OCI-M2 (cell line): ENCODE data around the gene AADACL4.
A peak's percentile ranks its signal among the peaks of the same experiment; 100 is the strongest.

Source experiments
- DNase-seq: peaks from one replicate; lab custom pipeline; 2025; ENCODE audit not compliant: unreplicated experiment; lab: John Stamatoyannopoulos, UW

The AADACL4 gene

DNA sequence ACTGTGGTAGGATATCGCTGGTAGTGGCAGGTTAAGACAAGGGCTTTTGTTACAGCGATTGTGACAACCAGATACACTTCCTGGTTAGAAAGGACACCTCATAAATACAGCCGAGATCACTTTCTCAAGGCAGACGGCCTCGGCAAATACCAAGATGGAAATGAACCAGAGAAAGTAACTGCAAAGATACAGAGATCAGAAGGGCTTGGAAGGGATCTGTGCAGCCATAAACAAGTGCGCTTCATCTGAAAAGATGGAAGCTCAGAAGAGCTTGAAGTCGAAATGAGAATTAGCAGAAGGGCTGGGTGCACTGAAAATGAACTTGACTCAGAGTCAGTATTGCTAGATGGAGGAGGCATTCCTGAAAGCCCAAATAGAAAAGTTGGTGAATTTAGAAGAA is 32.9 kb upstream of the AADACL4 start:
- no peak for DNase-seq

DNA sequence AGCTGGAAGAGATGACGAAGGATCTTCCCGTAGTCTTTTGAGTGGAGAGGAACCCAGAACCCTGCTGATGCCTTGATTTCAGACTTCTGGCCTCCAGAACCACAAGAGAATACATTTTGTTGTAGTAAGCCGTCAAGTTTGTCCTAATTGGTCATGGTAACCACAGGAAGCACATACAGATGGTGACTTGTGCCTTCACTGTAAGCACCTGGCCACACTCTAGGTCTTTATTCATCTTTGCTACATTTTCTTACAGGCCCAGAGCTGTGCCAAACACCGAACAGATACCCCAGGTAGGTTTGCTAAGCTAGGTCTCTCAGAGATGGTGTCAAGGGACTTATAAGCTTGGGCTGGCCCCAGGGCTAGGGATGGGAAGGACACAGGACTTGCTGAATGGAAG is 30.7 kb upstream of the AADACL4 start:
- no peak for DNase-seq

DNA sequence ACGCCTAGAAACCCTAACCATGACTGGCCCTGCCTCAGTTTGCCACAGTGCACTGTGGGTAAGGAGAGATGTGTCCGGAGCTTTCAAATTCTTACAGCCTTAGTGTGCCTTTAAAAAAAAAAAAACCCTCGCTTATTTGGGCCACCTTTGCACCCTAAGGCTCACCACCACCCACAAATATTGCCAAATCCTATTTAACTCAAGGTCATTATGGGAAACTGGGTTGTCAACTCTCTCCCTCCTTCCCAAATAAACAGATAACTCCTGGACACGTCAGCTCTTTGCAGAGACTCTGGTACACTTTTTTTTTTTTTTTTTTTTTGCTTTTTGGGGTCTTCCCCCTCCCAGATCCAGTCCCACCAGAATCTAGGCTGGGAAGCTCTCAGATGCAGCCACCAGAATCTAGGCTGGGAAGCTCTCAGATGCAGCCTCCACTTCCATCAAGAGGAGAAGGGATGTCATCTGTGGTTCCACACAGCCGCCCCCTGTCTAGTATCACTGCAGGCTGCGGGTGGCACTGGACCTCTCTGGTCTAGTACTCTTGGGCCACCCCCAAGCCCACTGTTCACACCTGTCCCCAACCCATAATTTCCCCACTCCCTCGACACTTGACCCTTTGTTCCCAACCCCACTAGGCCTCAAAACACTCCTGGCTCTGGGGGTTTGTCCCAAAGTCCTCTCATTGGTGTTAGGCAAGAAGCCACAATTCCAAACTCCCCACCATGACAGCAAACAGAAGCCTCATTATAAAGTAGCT is 29.3 kb upstream of the AADACL4 start:
- DNase-seq = no peak

DNA sequence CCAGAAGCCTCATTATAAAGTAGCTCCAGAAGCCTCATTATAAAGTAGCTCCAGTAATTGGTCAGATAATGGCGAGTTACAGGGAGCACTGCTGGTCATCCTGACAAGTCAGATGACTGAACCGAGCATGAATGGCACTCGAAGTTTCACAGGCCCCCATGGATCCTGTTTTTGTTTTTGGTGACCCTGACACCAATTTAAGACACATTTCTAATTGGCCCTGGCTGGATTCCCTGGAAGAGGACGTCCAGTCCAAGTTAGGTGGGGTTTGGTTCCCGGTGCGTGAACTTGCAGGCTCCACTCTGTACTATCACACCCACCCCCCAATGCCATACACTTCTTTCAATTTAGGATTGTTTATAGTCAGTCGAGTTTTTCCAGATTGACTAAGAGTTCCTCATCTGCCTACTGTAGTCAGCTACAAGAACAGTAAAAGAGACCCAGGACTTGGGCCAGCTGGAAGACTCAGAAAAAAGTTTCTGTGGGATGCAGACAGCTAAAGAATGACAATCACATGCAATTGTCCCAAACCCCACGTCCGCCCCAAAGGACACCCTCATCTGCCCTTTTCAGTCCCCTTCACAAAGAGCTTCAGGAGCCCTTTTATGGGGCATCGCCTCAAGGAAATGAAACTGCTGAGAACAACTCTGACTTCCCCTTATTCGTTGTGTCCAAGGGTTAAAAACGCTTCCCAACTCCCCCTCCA is 28.6 kb upstream of the AADACL4 start:
- no peak for DNase-seq

DNA sequence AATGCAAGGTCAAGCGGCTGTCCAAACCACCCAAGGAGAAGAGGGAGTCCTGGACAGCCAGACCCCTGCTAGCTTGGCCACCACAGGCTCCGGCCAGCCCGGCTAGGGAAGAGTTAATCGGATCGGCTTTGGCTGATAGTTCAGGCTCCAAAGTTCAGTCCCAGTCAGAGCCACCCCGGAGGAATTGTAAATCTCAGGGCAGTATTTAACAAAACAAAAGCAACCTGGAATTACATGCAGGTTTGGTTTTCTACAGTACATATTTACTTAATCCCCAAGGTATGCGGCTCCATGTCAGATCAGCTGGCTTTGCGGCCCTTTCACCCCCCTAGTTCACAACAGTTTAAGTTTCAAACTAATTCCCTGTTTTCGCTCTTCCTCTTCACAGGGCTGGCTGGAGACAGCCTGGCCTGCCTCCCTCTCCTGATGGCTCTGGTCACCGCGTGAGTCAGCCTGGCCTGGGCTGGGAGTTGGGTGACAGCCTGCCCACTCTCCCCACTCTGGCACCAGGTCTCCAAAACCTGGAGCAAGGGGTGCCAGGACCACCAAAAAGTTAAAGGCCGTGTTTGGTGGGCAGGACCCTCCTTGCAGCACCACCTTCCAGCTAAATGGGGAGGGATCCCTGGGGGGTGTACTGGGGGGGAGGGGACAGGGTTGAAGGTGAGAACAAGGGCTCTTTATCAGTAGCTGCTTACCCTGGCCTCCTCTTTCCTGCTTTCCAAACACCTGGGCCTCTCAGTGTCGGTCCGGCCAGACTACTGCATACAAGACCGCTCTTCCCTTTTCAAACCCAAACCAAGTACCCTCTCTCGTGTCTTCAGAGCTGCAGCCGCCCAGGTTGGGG is 27.8 kb upstream of the AADACL4 start:
- no peak for DNase-seq

DNA sequence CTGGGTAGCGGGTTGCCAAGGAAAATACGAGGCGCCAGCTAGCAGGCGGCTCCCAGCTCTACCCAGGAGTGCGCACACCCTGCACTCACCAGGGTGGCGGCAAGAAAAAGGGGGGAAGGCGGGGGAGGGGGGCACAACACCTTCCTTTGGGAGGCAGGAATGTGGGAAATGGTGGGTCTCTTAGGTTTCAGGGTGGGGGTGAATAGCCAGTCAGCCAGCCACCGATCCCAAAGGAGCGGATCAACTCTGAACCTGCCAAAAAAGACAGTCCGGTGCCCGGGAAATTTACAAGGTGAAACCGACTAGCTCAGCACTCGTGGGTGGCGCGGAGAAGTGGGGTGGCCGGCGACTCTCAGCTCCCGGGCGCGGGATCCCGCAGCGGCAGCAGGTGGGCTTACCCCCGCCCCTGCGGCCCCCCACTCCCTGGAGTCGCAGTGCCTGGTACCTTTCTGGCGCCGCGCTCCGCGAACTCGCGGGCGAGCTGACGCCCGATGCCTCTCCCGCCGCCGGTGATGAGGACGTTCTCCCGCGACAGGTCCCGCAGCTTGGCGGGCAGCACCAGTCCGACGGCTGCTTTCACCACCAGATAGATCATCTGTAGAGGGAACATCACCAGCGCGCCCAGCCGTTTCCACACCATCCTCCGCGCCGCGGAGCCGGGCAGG is 27.0 kb upstream of the AADACL4 start:
- no peak for DNase-seq

DNA sequence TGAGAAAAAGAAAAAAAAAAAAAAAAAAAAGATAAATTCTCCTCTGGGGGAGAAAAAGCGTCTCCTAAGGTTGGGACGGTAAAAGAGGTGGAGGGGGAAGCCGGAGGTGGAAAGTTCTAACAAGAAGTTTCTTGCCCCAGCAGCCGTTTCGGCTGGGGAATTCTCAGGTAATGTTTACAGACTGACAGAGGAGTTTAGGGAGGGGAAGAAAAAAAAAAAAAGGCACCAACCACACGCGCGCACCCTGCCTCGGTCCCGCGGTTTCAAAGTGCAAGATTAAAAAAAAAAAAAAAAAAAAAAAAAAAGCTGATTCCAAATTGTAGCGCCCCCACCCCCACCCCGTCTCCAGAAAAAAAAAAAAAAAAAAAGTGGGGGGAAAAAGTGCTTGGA is 26.4 kb upstream of the AADACL4 start:
- DNase-seq = no peak

DNA sequence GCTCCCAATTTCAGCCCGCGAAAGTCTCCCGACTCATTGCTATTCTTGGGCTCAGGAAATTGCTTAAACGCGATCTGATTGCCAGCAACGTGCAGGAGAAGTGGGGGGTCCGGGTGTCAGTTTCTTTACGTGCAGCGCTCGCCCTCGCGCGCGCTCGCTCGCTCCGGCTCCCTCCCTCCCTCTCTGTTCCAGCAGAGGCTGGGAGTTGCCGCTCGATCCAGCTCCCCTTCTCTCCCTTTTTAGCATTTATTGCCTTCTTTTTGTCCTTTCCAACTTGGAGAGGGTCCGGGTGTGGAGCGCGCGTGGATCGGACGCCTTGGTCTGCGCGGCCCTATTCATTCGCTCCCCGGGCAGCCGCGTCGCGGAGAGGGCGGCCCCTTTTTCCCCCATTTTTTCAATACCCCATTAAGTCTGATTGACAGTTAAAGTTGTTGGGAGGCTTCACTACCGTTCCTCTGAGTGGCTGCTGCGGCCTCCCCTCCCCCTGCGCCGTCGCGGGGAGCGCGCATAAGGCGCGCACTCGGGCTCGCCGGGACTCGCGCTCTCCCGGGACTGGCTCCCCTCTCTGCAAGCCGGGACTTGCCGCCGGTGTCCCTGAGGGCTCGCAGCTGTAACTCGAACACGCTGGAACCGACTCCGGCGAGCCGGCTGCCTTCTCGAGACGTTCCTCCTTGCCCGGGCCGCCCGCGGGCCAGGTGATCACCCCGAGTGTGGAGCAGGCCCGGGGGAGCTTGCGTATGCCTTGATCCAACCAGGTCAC is 25.8 kb upstream of the AADACL4 start, which contains the start of gene DHRS3:
Gene DHRS3, minus strand, starts transcription at position 310 of the 760 bp plus-strand sequence. CDS start 862 bp downstream, outside the sequence.
- DNase-seq = no peak

DNA sequence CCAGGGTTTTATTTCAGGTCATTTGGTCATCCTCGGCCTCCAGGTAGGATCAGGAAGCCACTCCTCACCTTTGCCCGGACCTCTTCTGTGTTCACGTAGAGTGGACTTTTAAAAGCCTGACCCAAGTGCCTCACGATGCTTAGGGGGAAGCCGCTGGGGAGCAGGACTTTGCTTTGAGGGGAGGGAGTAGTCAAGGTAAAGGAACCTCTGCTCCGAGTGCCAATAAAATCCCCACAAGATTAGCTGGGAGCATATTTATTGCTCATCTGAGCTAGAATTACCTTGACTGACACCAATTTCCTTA is 25.3 kb upstream of the AADACL4 start:
- DNase-seq = no peak

DNA sequence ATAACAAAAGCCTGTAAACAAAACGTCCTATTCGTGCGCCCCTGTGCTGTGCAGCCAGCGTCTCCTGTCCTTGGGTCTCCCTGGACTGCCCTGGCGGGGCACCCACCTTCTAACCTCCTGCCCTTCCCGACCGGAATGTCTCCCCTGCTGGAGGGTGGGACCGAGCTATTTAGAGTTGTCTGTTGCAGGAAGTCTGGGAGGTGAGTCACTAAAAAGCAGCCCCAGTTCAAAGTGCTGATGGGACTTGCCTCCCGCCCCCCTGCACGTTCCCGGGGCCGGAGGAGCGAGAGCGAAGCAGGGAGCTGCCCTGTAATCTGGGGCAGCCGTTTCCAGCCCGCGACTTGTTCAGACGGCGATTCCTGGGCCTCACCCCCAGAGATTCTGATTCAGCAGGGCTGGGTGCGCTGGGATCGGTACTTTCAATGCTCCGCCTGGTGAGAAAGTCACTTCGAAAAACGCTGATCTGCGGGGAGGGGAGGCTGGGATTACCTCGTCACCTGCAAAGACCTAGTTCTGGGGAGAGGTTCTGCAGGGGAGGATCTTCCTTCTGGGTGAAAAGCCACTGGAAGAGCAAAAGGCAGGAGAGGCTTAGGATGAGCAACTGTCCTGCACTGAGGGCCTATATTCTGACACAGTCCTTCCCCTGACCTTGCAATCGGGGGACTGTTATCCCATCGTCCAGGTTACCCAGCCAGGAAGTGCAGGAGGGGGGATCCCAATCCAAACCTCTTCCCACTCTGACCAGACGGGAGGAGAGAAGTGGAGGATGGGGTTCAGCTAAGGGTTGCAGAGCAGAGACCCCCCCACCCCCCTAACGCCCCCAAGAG is 24.7 kb upstream of the AADACL4 start:
- no peak for DNase-seq

DNA sequence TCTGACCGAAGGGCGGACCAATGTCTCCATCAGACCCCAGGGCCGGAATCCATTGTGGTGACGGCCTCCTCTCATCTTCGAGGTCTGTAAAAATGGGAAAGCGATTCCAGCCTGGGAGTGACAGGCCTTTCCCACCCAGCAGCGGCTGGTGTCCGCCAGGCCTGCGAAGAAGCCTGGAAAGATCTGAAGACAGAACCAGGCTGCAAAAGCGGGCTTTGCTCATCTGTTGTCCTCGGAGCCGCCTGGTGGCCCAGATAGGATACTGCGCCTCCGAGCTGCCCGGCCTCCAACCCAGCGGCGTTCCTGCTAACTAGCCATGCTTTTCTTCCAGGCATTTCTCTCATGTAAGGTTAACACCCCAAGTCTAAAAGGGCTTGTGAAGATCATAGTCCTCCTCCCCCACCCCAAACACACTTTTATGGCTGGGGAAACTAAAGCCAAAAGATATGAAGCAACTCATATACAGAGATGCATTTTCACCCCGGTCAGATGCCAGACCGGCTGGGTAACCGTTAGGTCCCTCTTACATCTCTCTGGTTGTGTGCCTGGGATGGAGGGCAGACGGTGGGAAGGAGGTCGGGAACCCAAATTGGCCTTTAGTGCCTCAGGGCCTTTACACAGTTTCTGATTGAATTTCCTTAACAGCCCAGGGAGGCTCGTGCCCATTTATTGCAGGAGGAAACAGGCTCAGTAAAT is 23.9 kb upstream of the AADACL4 start:
- DNase-seq = peak; percentile 38

DNA sequence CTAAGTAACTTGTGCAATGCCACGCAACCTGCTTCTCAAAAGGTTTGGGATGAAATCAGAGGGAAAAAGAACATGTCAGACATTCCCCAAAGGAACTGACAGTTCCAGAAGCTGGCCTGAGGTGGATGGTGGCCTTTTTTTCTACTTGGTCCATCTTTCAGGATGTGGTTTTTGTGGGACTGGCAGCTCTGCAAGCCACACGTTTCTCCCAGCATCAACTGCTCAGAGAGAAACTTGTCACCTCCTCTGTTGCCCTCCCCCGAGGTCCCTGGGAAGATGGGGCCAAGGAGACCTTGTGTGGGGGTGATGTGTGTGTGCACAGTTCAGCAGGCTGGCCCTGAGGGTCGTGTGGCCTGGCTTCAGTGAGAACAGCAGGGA is 23.4 kb upstream of the AADACL4 start:
- DNase-seq = no peak

DNA sequence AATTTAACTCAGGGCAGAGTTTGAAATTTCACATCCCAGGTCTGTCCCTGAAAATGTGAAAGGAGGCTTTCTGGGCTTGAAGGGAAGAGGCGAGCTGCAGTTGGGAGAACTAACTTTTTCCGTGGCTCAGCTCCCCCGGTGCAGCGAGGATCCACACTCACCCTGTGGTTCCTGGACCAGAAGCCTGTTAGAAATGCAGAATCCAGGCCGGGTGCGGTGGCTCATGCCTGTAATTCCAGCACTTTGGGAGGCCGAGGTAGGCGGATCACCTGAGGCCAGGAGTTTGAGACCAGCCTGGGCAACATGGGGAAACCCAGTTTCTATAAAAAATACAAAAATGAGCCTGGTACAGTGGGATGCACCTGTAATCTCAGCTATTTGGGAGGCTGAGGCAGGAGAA is 23.0 kb upstream of the AADACL4 start:
- DNase-seq = no peak

DNA sequence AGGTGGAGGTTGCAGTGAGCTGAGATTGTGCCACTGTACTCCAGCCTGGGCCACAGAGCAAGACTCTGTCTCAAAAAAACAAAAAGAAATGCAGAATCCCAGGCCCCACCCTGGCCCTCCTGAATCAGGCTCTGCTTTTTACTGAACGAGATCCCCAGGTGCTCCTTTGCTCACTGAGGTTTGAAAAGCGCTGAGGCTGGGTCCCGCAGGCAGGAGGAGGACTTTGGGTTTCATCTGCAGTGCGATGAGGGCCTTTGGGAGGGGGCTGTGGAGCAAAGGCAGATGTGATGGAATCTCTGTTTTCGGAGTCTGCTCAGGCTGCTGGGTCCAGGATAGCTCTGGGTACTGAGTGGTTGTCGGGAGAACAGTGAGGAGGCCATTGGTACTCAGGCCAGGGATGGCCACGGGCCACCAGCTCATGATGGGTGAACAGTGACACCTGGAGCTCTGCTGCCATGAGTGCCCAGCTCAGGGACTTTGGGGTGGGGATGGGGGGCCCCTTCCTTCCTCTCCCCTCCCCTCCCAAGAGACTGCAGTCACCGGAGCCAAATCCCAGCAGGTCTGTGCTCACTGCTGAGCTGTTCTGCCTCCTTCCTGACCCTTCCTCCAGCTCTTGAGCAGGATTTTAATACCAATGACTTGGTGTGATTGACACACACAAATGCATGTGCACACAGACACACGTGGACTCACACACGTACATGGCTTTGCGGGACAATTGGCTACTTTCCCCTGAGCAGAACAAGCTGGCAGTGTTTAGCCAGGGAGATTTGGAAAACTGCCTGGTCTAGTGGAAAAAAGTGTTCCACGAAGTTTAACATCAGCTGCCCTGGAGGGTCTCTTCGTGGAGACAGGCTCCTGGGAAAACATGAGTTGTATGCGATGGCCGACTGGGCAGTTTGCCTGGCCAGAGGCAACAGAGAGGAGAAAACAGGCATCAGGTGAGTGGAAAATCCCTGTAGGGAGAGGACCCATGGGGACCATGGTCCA is 22.2 kb upstream of the AADACL4 start:
- no peak for DNase-seq

DNA sequence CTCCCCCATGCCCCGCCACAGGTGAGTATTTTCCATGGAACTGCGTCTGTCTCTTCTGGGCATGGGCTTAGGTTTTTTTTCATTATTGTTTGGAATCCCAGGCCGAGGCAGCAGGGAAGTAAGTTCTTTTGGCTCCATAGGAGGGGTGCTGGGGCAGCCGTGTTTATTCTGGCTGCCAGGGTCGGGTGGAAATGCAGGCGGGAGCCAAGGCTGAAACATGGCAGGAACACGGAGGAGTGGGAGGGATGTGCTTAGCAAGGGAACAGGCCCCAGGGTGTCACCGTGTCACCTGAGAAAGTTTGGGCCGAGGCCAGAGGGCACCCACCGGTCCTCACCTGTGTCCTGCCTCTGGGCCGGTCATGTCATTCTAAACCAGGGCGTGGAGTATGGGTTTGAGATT is 21.4 kb upstream of the AADACL4 start:
- DNase-seq = no peak

DNA sequence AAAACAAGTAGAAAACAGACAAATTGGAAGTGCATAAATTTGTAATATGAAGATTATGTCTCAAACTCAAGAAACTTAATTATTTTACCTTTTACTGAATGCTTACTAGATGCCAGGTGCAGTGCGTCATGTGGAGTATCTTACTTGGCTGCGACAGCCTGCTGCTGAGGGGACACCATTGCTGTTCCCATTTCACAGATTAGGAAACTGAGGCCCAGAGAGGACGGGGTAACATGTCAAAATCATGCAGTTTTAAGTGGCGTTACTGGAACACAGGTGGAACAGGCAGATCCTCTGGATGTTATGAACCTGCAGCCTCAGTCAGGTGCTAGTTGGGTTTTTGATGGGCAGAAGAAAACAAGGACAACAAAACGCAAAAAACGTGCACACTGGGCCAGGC is 18.6 kb upstream of the AADACL4 start:
- no peak for DNase-seq

DNA sequence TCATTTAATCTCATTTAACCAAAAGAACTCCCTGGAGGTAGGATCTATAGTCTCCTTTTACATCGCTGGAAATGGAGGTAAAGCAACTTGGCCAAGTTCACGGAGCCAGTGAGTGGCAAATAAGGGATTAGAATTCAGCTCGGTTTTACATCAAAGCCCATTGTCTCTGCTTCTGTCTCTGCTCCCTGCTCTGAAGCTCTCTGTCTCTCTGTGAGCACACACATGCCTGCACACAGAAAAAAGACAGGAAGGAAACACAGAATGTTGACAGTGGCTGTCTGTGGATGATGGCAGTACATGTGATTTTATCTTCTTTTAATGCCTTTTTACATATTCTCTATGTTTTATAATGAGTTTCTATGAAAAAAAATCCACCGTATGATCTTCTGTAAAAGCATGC is 17.0 kb upstream of the AADACL4 start:
- DNase-seq = no peak

DNA sequence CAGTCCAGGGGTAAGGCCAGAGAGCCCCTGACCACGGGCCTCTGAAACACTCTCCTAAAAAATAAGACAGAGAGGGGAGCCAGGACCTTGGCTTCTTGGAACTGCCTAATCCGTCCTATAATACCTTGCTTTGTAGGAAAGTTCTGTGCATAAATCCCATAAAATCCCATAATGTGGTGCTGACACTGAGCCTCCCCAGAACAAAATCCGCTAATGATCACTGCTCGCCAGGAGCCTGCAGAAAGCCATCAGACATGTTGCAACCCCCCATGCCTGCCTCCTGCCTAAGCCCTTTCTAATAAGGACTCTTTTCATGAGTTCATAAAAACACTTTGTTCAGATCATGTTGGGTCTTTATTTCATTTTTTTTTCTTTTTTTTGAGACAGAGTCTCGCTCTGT is 16.6 kb upstream of the AADACL4 start:
- DNase-seq = no peak
